HepG2 (cell line): ENCODE data around the gene SERTAD3. TPM values are rescaled to one million over a fixed set of nuclear protein-coding genes. Genes with fewer than 3 reads are reported as not detected.

ENCODE experiments used
- AKAP8 ChIP-seq: sonication (generic); formaldehyde crosslinking; IDR thresholded peaks from 2 replicates; pipeline ENCODE4 v1.5.1; 2020; ENCODE audit warnings: mild to moderate bottlenecking, missing genetic modification reagents
- HCFC1 ChIP-seq: fragments of 150-350 bp; IDR thresholded peaks from 2 replicates; pipeline ENCODE4 v1.6.1; 2014; ENCODE audit warnings: low read depth, low read length
- PAWR ChIP-seq: sonication (generic); formaldehyde crosslinking; IDR thresholded peaks from 2 replicates; pipeline ENCODE4 v1.4.0; 2020; ENCODE audit warnings: missing genetic modification reagents, mild to moderate bottlenecking, borderline replicate concordance
- SOX13 ChIP-seq, 3 experiments: fragments of 450-650 bp in 1 of 3; sonication (generic) in 1 of 3; formaldehyde crosslinking in 1 of 3; IDR thresholded peaks in 2 of 3; conservative IDR thresholded peaks in 1 of 3; 2 replicates each; pipeline versions ENCODE4 v1.5.0 to v1.6.1; 2016 to 2020; ENCODE audit warnings: antibody characterized with exemption in 1 of 3, mild to moderate bottlenecking in 1 of 3, missing compliant biosample characterization in 1 of 3, missing genetic modification reagents in 1 of 3, moderate library complexity in 1 of 3
- ZEB1 ChIP-seq: IDR thresholded peaks from 2 replicates; pipeline ENCODE4 v1.6.1; 2012; ENCODE audit warnings: mild to moderate bottlenecking, low read depth, inconsistent platforms; ENCODE audit not compliant: insufficient replicate concordance
- ZFP62 ChIP-seq: sonication (generic); formaldehyde crosslinking; IDR thresholded peaks from 2 replicates; pipeline ENCODE4 v1.4.0; 2020; ENCODE audit warnings: missing genetic modification reagents
- ZNF605 ChIP-seq: sonication (generic); formaldehyde crosslinking; IDR thresholded peaks from 2 replicates; pipeline ENCODE4 v1.8.0; 2022; ENCODE audit warnings: mild to moderate bottlenecking, missing genetic modification reagents
- polyA plus RNA-seq, 8 experiments: library from polyadenylated mRNA; depleted of rRNA in 3 of 8; stranded (reverse) in 7 of 8; unstranded in 1 of 8; fragments of >200 nt; fragmentation: Illumina TruSeq in 4 of 8; extraction: Trizol in 4 of 8; gene quantifications; 2 replicates each; pipeline versions ENCODE4 v1.2.1 to v1.2.3, GENCODE V29; 2011 to 2016; ENCODE audit warnings: low read depth in 4 of 8, missing spikeins in 1 of 8, mixed read lengths in 1 of 8; ENCODE audit not compliant: insufficient read depth in 1 of 8
- total RNA-seq, 5 experiments: library from RNA; depleted of rRNA; stranded (reverse); fragments of >200 nt; fragmentation: Illumina TruSeq; extraction: Trizol; gene quantifications; 2 replicates each; pipeline ENCODE4 v1.2.3, GENCODE V29; 2016; ENCODE audit warnings: low read depth in 1 of 5
- TF ChIP-seq, protein P1 (sequence below): sonication (generic); formaldehyde crosslinking; IDR thresholded peaks from 2 replicates; pipeline ENCODE4 v1.8.1; 2023; ENCODE audit warnings: mild to moderate bottlenecking, moderate library complexity, missing genetic modification reagents
- TF ChIP-seq, protein P2 (sequence below): sonication (generic); formaldehyde crosslinking; IDR thresholded peaks from 2 replicates; pipeline ENCODE4 v1.4.0; 2020; ENCODE audit warnings: missing genetic modification reagents, mild to moderate bottlenecking, borderline replicate concordance
- TF ChIP-seq, protein P3 (sequence below): sonication (generic); formaldehyde crosslinking; IDR thresholded peaks from 2 replicates; pipeline ENCODE4 v1.9.0; 2022; ENCODE audit warnings: missing genetic modification reagents, mild to moderate bottlenecking, borderline replicate concordance
- TF ChIP-seq, protein P4 (sequence below): IDR thresholded peaks from 2 replicates; pipeline ENCODE4 v1.6.1; 2016; ENCODE audit warnings: low read depth
- TF ChIP-seq, protein P5 (sequence below): IDR thresholded peaks from 2 replicates; pipeline ENCODE4 v1.6.1; 2016; ENCODE audit warnings: missing compliant biosample characterization, missing genetic modification reagents, borderline replicate concordance
- TF ChIP-seq, protein P6 (sequence below): sonication (generic); formaldehyde crosslinking; IDR thresholded peaks from 2 replicates; pipeline ENCODE4 v1.8.1; 2022; ENCODE audit warnings: mild to moderate bottlenecking, missing genetic modification reagents
- TF ChIP-seq, protein P7 (sequence below): sonication (generic); formaldehyde crosslinking; IDR thresholded peaks from 2 replicates; pipeline ENCODE4 v1.4.0; 2020; ENCODE audit warnings: missing genetic modification reagents

The SERTAD3 gene
- total and polyA plus RNA-seq, 2 of the 13 experiments (the other 11 are each of a cell fraction or from before 2014, with no cell fraction given) = 9.6 to 16.9 TPM

DNA sequence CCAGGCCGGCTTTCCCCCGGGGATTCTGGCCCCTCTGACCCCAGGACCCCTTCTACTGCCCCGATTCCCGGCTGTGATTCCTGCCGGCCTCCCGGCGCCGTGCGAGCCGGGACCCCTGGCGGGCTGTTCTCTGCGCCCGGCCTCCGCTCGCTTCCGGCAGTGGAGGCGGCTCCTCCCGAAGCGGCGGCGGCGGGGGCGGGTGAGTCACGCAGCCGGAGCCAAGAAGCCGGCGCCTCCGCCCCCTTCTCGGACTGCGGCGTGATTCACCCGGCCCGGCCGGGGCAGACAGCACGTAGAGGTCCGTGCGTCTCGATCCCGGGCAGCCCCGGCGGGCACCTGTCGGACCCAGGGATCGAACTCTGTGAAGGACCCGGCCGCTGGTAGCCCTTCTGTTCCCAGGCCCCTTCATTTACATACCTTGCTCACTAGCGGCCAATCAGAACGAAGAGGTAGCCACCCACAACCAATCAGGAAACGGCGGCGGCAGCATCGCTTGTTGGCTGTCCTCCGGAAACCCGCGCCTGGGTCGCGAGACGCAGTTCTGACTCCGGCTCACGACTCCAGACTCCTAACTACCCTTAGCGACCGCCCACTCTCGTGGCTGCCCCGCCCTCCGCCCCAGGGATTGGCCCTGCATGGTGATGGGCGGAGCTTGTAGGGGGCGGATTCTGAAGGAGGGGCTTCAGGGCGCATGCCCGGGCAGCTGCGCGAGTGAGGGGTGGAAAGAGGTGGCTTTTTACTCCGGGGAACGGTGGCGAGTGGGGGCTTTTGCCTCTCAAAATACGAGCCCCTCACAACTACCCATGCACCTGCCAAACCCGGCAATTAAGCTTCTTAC, 18.5 kb downstream of the SERTAD3 start, which contains the start of gene SERTAD1 (continued):
- peak; percentile 67 for TF ChIP-seq ZNF605 (CRISPR knock-in tag)
- TF ChIP-seq ZFP62 (CRISPR knock-in tag) = no peak
- TF ChIP-seq HCFC1 = no peak
- TF ChIP-seq SOX13 (IDR thresholded peaks at IDR 0.05) = 0 out of 2 replicates have a peak, but pooled peaks have one; percentile 31
- no peak for TF ChIP-seq SOX13 (CRISPR knock-in tag; conservative IDR thresholded peaks at IDR 0.05 in 1 of 2, IDR thresholded peaks at IDR 0.05 in 1 of 2)
- TF ChIP-seq, protein P1, sequence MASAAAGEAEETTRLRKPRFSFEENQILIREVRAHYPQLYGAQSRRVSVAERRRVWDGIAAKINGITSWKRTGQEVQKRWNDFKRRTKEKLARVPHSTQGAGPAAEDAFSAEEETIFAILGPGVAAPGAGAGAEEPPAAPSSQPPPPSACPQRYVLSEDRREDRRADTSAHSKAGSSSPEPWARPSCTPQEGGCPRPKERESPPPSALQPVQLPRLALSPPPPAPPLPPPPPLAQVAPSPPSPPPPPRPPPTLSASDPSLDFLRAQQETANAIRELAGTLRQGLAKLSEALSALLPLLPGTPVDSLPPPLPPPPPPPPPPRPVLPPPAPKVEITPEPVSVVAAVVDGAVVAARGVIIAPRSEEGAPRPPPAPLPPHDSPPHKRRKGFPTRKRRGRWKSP (CRISPR knock-in tag) = no peak
- TF ChIP-seq PAWR (CRISPR knock-in tag) = no peak
- peak; percentile 59 for TF ChIP-seq ZEB1
- TF ChIP-seq, protein P2, sequence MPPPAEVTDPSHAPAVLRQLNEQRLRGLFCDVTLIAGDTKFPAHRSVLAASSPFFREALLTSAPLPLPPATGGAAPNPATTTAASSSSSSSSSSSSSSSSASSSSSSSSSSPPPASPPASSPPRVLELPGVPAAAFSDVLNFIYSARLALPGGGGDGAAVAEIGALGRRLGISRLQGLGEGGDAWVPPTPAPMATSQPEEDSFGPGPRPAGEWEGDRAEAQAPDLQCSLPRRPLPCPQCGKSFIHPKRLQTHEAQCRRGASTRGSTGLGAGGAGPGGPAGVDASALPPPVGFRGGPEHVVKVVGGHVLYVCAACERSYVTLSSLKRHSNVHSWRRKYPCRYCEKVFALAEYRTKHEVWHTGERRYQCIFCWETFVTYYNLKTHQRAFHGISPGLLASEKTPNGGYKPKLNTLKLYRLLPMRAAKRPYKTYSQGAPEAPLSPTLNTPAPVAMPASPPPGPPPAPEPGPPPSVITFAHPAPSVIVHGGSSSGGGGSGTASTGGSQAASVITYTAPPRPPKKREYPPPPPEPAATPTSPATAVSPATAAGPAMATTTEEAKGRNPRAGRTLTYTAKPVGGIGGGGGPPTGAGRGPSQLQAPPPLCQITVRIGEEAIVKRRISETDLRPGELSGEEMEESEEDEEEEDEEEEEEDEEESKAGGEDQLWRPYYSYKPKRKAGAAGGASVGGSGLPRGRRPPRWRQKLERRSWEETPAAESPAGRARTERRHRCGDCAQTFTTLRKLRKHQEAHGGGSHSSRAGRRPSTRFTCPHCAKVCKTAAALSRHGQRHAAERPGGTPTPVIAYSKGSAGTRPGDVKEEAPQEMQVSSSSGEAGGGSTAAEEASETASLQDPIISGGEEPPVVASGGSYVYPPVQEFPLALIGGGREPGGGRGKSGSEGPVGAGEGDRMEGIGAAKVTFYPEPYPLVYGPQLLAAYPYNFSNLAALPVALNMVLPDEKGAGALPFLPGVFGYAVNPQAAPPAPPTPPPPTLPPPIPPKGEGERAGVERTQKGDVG (CRISPR knock-in tag) = no peak
- TF ChIP-seq, protein P3, sequence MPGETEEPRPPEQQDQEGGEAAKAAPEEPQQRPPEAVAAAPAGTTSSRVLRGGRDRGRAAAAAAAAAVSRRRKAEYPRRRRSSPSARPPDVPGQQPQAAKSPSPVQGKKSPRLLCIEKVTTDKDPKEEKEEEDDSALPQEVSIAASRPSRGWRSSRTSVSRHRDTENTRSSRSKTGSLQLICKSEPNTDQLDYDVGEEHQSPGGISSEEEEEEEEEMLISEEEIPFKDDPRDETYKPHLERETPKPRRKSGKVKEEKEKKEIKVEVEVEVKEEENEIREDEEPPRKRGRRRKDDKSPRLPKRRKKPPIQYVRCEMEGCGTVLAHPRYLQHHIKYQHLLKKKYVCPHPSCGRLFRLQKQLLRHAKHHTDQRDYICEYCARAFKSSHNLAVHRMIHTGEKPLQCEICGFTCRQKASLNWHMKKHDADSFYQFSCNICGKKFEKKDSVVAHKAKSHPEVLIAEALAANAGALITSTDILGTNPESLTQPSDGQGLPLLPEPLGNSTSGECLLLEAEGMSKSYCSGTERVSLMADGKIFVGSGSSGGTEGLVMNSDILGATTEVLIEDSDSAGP (CRISPR knock-in tag) = peak; percentile 77; the same call in 1 of the 2 replicates
- TF ChIP-seq, protein P4, sequence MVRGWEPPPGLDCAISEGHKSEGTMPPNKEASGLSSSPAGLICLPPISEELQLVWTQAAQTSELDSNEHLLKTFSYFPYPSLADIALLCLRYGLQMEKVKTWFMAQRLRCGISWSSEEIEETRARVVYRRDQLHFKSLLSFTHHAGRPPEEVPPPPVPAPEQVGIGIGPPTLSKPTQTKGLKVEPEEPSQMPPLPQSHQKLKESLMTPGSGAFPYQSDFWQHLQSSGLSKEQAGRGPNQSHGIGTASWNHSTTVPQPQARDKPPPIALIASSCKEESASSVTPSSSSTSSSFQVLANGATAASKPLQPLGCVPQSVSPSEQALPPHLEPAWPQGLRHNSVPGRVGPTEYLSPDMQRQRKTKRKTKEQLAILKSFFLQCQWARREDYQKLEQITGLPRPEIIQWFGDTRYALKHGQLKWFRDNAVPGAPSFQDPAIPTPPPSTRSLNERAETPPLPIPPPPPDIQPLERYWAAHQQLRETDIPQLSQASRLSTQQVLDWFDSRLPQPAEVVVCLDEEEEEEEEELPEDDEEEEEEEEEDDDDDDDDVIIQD (CRISPR knock-in tag) = no peak
- TF ChIP-seq, protein P5, sequence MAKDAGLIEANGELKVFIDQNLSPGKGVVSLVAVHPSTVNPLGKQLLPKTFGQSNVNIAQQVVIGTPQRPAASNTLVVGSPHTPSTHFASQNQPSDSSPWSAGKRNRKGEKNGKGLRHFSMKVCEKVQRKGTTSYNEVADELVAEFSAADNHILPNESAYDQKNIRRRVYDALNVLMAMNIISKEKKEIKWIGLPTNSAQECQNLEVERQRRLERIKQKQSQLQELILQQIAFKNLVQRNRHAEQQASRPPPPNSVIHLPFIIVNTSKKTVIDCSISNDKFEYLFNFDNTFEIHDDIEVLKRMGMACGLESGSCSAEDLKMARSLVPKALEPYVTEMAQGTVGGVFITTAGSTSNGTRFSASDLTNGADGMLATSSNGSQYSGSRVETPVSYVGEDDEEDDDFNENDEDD (CRISPR knock-in tag) = no peak; the same call in 1 of the 2 replicates
- TF ChIP-seq, protein P6, sequence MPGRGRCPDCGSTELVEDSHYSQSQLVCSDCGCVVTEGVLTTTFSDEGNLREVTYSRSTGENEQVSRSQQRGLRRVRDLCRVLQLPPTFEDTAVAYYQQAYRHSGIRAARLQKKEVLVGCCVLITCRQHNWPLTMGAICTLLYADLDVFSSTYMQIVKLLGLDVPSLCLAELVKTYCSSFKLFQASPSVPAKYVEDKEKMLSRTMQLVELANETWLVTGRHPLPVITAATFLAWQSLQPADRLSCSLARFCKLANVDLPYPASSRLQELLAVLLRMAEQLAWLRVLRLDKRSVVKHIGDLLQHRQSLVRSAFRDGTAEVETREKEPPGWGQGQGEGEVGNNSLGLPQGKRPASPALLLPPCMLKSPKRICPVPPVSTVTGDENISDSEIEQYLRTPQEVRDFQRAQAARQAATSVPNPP = no peak
- TF ChIP-seq AKAP8 (CRISPR knock-in tag) = no peak
- TF ChIP-seq, protein P7, sequence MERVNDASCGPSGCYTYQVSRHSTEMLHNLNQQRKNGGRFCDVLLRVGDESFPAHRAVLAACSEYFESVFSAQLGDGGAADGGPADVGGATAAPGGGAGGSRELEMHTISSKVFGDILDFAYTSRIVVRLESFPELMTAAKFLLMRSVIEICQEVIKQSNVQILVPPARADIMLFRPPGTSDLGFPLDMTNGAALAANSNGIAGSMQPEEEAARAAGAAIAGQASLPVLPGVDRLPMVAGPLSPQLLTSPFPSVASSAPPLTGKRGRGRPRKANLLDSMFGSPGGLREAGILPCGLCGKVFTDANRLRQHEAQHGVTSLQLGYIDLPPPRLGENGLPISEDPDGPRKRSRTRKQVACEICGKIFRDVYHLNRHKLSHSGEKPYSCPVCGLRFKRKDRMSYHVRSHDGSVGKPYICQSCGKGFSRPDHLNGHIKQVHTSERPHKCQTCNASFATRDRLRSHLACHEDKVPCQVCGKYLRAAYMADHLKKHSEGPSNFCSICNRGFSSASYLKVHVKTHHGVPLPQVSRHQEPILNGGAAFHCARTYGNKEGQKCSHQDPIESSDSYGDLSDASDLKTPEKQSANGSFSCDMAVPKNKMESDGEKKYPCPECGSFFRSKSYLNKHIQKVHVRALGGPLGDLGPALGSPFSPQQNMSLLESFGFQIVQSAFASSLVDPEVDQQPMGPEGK = peak; percentile 60
